HL-60 (cell line): ENCODE results near the gene RPS6KA4.

Experiments used
- DNase-seq, 2 experiments: peaks; one replicate each; pipeline ENCODE4 v3.0.0-alpha.2; 2010 to 2020; ENCODE audit warnings: low read depth in 1 of 2, low spot score in 1 of 2
- H3K27ac ChIP-seq: fragments of 250-450 bp; sonication (Bioruptor Pico); replicated peaks from 2 replicates; pipeline ENCODE4 v1.5.1; 2020; ENCODE audit warnings: mild to moderate bottlenecking, moderate library complexity
- H3K27me3 ChIP-seq: fragments of 250-450 bp; sonication (Bioruptor Pico); 2 replicates; pipeline ENCODE4 v1.5.1; 2021; ENCODE audit warnings: mild to moderate bottlenecking, moderate library complexity; ENCODE audit not compliant: insufficient read depth, poor library complexity, severe bottlenecking
- H3K4me3 ChIP-seq: replicated peaks from 2 replicates; pipeline ENCODE4 v1.5.1; 2011; ENCODE audit warnings: mild to moderate bottlenecking, control low read depth, low read length; ENCODE audit not compliant: insufficient read depth
- CTCF ChIP-seq: IDR thresholded peaks from one replicate; pipeline ENCODE4 v1.5.1; 2011; ENCODE audit warnings: low read length, control low read depth, inconsistent platforms; ENCODE audit not compliant: insufficient read depth
- GABPA ChIP-seq: IDR thresholded peaks from 2 replicates; pipeline ENCODE4 v1.6.1; 2012; ENCODE audit warnings: low read depth
- POLR2AphosphoS5 ChIP-seq: IDR thresholded peaks from 2 replicates; pipeline ENCODE4 v1.6.1; 2012; ENCODE audit warnings: low read depth
- REST ChIP-seq: IDR thresholded peaks from 2 replicates; pipeline ENCODE4 v1.6.1; 2012; ENCODE audit warnings: low read depth; ENCODE audit not compliant: insufficient replicate concordance
- SPI1 ChIP-seq: IDR thresholded peaks from 2 replicates; pipeline ENCODE4 v1.6.1; 2012; ENCODE audit warnings: low read depth, mild to moderate bottlenecking, borderline replicate concordance

RPS6KA4 gene

GRCh38 chr11:64381350-64381749, 22.4 kb downstream of the RPS6KA4 start:
- no peak for DNase-seq
- no peak overlapping the region for H3K27ac ChIP-seq
- TF ChIP-seq SPI1, result no peak
- TF ChIP-seq REST, result no peak
- TF ChIP-seq GABPA, result no peak
- no peak for TF ChIP-seq CTCF
- TF ChIP-seq POLR2AphosphoS5, result no peak
- H3K27me3 ChIP-seq, result no peaks in the 10 kb centered on the region
- H3K4me3 ChIP-seq, result no peak overlapping the region

- TF ChIP-seq REST, result no peak
- no peak for TF ChIP-seq SPI1
- no peak for TF ChIP-seq GABPA
- TF ChIP-seq POLR2AphosphoS5, result no peak
- TF ChIP-seq CTCF, result no peak
- Histone ChIP-seq H3K27ac (no peak overlapping the region), H3K27me3 (no peaks in the 10 kb centered on the region), H3K4me3 (no peak overlapping the region)
- DNase-seq, result no peak
Measured at GRCh38 chr11:64382047-64382446, 23.1 kb downstream of the RPS6KA4 start.

- TF ChIP-seq CTCF, result no peak
- TF ChIP-seq SPI1, result no peak
- no peak for TF ChIP-seq POLR2AphosphoS5
- TF ChIP-seq GABPA, result no peak
- TF ChIP-seq REST, result no peak
- H3K27ac ChIP-seq, result no peak overlapping the region
- H3K4me3 ChIP-seq, result no peak overlapping the region
- no peak for DNase-seq
- no peaks in the 10 kb centered on the region for H3K27me3 ChIP-seq
Measured at GRCh38 chr11:64382586-64382985, 23.6 kb downstream of the RPS6KA4 start.
